T-cell (primary cell): ENCODE results near the gene MAPK7. TPM values are rescaled to one million over a fixed set of nuclear protein-coding genes. Genes with fewer than 3 reads are reported as not detected.

ENCODE experiments used
- ATAC-seq, 4 experiments: fragments of 200-7000 bp in 3 of 4; fragments of 150-1000 bp in 1 of 4; cut with Tn5 transposase; replicated peaks in 1 of 4; 1 replicate in 3 of 4; 2 replicates in 1 of 4; pipeline ENCODE4 v1.10.0; 2021; ENCODE audit warnings: moderate library complexity in 3 of 4, mild to moderate bottlenecking in 2 of 4, moderate number of reproducible peaks in 1 of 4
- CTCF ChIA-PET, 2 donors: fragments of 300-600 bp; sonication (Branson Sonifier 250); formaldehyde crosslinking; loops; one replicate each; lab custom pipeline; 2022; ENCODE audit warnings: antibody characterized with exemption in 2 of 2; lab: Charles Lee
- POLR2A ChIA-PET, 2 donors: fragments of 300-600 bp; sonication (Branson Sonifier 250); formaldehyde crosslinking; loops; one replicate each; lab custom pipeline; 2022; ENCODE audit warnings: antibody characterized with exemption in 2 of 2; lab: Charles Lee
- DNase-seq, 35 experiments: peaks; one replicate each; pipeline versions ENCODE4 v3.0.0 to v3.0.0-alpha.2; 2013 to 2023
- H3K27ac ChIP-seq: one replicate; pipeline ENCODE4 v1.5.1; 2013; ENCODE audit warnings: low read length
- H3K27me3 ChIP-seq, 2 experiments: replicated peaks in 1 of 2; 1 replicate in 1 of 2; 2 replicates in 1 of 2; pipeline versions ENCODE4 v1.6.1 to v1.7.0; 2013; ENCODE audit warnings: low read length in 1 of 2, mixed read lengths in 1 of 2; ENCODE audit not compliant: control insufficient read depth in 2 of 2, insufficient read depth in 2 of 2; ENCODE audit errors: extremely low read depth in 1 of 2
- H3K36me3 ChIP-seq, 2 donors: 1 replicate in 1 of 2; 2 replicates in 1 of 2; pipeline versions ENCODE4 v1.6.1 to v1.7.0; 2013; ENCODE audit warnings: low read length in 1 of 2; ENCODE audit not compliant: control insufficient read depth in 2 of 2, insufficient read depth in 1 of 2; ENCODE audit errors: extremely low read depth in 1 of 2
- H3K4me1 ChIP-seq, 2 experiments: 1 replicate in 1 of 2; 2 replicates in 1 of 2; pipeline versions ENCODE4 v1.6.1 to v1.7.0; 2013; ENCODE audit warnings: low read length in 2 of 2, mixed read lengths in 1 of 2; ENCODE audit not compliant: insufficient read depth in 2 of 2, control insufficient read depth in 1 of 2; ENCODE audit errors: extremely low read depth in 1 of 2
- H3K4me3 ChIP-seq, 2 donors: 1 replicate in 1 of 2; 2 replicates in 1 of 2; pipeline versions ENCODE4 v1.5.1 to v1.7.0; 2013; ENCODE audit warnings: mild to moderate bottlenecking in 2 of 2, low read length in 1 of 2, moderate library complexity in 1 of 2; ENCODE audit not compliant: control insufficient read depth in 1 of 2; ENCODE audit errors: extremely low read depth in 1 of 2
- H3K9me3 ChIP-seq: 2 replicates; pipeline ENCODE4 v1.7.0; 2013
- H3K27ac Mint-ChIP-seq, 2 donors: one replicate each; pipeline ENCODE4 v1.8.0; 2020 to 2021; ENCODE audit warnings: mild to moderate bottlenecking in 2 of 2, mixed read lengths in 2 of 2
- H3K27me3 Mint-ChIP-seq, 2 donors: one replicate each; pipeline ENCODE4 v1.8.0; 2021 to 2022; ENCODE audit warnings: mixed read lengths in 2 of 2
- H3K36me3 Mint-ChIP-seq: one replicate; pipeline ENCODE4 v1.8.0; 2021; ENCODE audit warnings: mixed read lengths
- H3K4me1 Mint-ChIP-seq, 3 donors: one replicate each; pipeline ENCODE4 v1.8.0; 2020 to 2022; ENCODE audit warnings: mixed read lengths in 3 of 3, mild to moderate bottlenecking in 1 of 3
- H3K4me3 Mint-ChIP-seq, 3 donors: one replicate each; pipeline ENCODE4 v1.8.0; 2020 to 2022; ENCODE audit warnings: mild to moderate bottlenecking in 3 of 3, mixed read lengths in 3 of 3, moderate library complexity in 3 of 3
- H3K9me3 Mint-ChIP-seq, 3 donors: one replicate each; pipeline ENCODE4 v1.8.0; 2020 to 2022; ENCODE audit warnings: mixed read lengths in 3 of 3
- WGBS: methylation state at CpG from one replicate; pipeline ENCODE4 v1.1.5; 2013; ENCODE audit warnings: missing lambda C conversion rate; ENCODE audit not compliant: insufficient coverage; 5-methylcytosine and 5-hydroxymethylcytosine counted together
- total RNA-seq, 35 experiments: library from RNA in 6 of 35; stranded (reverse) in 6 of 35; fragments of 120-200 nt in 1 of 35; gene quantifications; one replicate each; pipeline versions ENCODE4 v1.2.1 to v1.2.4 and lab custom pipeline; 2013 to 2026

The MAPK7 gene
- total RNA-seq, 5 donors from 2014 or later (not counting 1 experiment from before 2014, with no cell fraction given) = 14.6 to 29.8 (median 27.9) TPM

- peaks cover 16 to 22% of the 10 kb centered on the region in 2 donors for H3K27me3 Mint-ChIP-seq
- Histone ChIP-seq H3K4me3 (no peak overlapping the region), H3K27ac (no peak overlapping the region), H3K36me3 (no peaks in the 10 kb centered on the region), H3K27me3 (peaks cover 0 to 31% of the 10 kb centered on the region in 2 experiments), H3K4me1 (peaks cover 0 to 3% of the 10 kb centered on the region in 2 experiments), H3K9me3 (no peaks in the 10 kb centered on the region)
- no peak overlapping the region for H3K4me3 Mint-ChIP-seq
- ChIA-PET POLR2A (no interaction called here), CTCF (no interaction called here)
- H3K4me1 Mint-ChIP-seq = no peaks in the 10 kb centered on the region
- DNase-seq (peak in 1 of 35 experiments; percentile 11), ATAC-seq (no peak)
- no peaks in the 10 kb centered on the region for H3K9me3 Mint-ChIP-seq
- no peaks in the 10 kb centered on the region for H3K36me3 Mint-ChIP-seq
- WGBS = 67% methylated on average over 2 of the region's 7 CpGs
- H3K27ac Mint-ChIP-seq = no peak overlapping the region
Observed at GRCh38 chr17:19342611-19343255, 35.6 kb upstream of the MAPK7 start.

GRCh38 chr17:19343256-19343630 lies 35.1 kb upstream of the MAPK7 start:
- H3K4me1 ChIP-seq = no peaks in the 10 kb centered on the region
- DNase-seq (no peak), ATAC-seq (no peak)
- Mint-ChIP-seq H3K27me3 (peaks cover 16 to 22% of the 10 kb centered on the region in 2 donors), H3K36me3 (no peaks in the 10 kb centered on the region), H3K9me3 (no peaks in the 10 kb centered on the region), H3K4me3 (no peak overlapping the region), H3K4me1 (no peaks in the 10 kb centered on the region), H3K27ac (no peak overlapping the region)
- no peaks in the 10 kb centered on the region for H3K36me3 ChIP-seq
- H3K27me3 ChIP-seq = peaks cover 0 to 27% of the 10 kb centered on the region in 2 experiments
- POLR2A ChIA-PET = no interaction called here
- CTCF ChIA-PET = no interaction called here
- no peak overlapping the region for H3K27ac ChIP-seq
- H3K9me3 ChIP-seq = no peaks in the 10 kb centered on the region
- 84% methylated on average over 7 of the region's 7 CpGs for WGBS
- H3K4me3 ChIP-seq = no peak overlapping the region

GRCh38 chr17:19343671-19344151 lies 34.6 kb upstream of the MAPK7 start:
- H3K27me3 Mint-ChIP-seq = peaks cover 16 to 22% of the 10 kb centered on the region in 2 donors
- Histone ChIP-seq H3K4me3 (no peak overlapping the region), H3K27ac (no peak overlapping the region), H3K4me1 (no peaks in the 10 kb centered on the region), H3K36me3 (no peaks in the 10 kb centered on the region), H3K9me3 (no peaks in the 10 kb centered on the region), H3K27me3 (peaks cover 0 to 23% of the 10 kb centered on the region in 2 experiments)
- CTCF ChIA-PET = interaction anchor here in 1 of 2 donors (0.6 kb wide), 1 partner anchor 102 kb away, joined by 4 read pairs; no protein-coding TSS in a partner anchor
- no peaks in the 10 kb centered on the region for H3K9me3 Mint-ChIP-seq
- POLR2A ChIA-PET = no interaction called here
- no peak overlapping the region for H3K27ac Mint-ChIP-seq
- 90% methylated on average over 12 of the region's 13 CpGs for WGBS
- ATAC-seq = no peak
- H3K36me3 Mint-ChIP-seq = no peaks in the 10 kb centered on the region
- H3K4me1 Mint-ChIP-seq = no peaks in the 10 kb centered on the region
- no peak overlapping the region for H3K4me3 Mint-ChIP-seq
- DNase-seq = peak in 1 of 35 experiments; percentile 14

GRCh38 chr17:19344311-19345066 lies 33.8 kb upstream of the MAPK7 start:
- H3K27me3 Mint-ChIP-seq = peaks cover 16 to 18% of the 10 kb centered on the region in 2 donors
- Histone ChIP-seq H3K4me3 (no peak overlapping the region), H3K9me3 (no peaks in the 10 kb centered on the region), H3K27ac (no peak overlapping the region), H3K4me1 (no peaks in the 10 kb centered on the region), H3K27me3 (peaks cover 0 to 23% of the 10 kb centered on the region in 2 experiments), H3K36me3 (no peaks in the 10 kb centered on the region)
- peak in 1 of 35 experiments; percentile 15 for DNase-seq
- no peaks in the 10 kb centered on the region for H3K9me3 Mint-ChIP-seq
- no peaks in the 10 kb centered on the region for H3K36me3 Mint-ChIP-seq
- no peak overlapping the region for H3K4me3 Mint-ChIP-seq
- H3K4me1 Mint-ChIP-seq = no peaks in the 10 kb centered on the region
- ChIA-PET CTCF (no interaction called here), POLR2A (no interaction called here)
- no peak for ATAC-seq
- WGBS = 90% methylated on average over 34 of the region's 40 CpGs
- no peak overlapping the region for H3K27ac Mint-ChIP-seq

- H3K36me3 Mint-ChIP-seq = no peaks in the 10 kb centered on the region
- H3K27me3 Mint-ChIP-seq = peaks cover 16% of the 10 kb centered on the region in 2 donors
- CTCF ChIA-PET = no interaction called here
- no peaks in the 10 kb centered on the region for H3K4me1 ChIP-seq
- POLR2A ChIA-PET = no interaction called here
- no peak overlapping the region for H3K4me3 ChIP-seq
- no peak overlapping the region for H3K27ac Mint-ChIP-seq
- H3K4me1 Mint-ChIP-seq = no peaks in the 10 kb centered on the region
- DNase-seq (peak in 1 of 35 experiments; percentile 10), ATAC-seq (no peak)
- 83% methylated on average over 6 of the region's 7 CpGs for WGBS
- peaks cover 0 to 23% of the 10 kb centered on the region in 2 experiments for H3K27me3 ChIP-seq
- H3K36me3 ChIP-seq = no peaks in the 10 kb centered on the region
- H3K9me3 ChIP-seq = no peaks in the 10 kb centered on the region
- H3K9me3 Mint-ChIP-seq = no peaks in the 10 kb centered on the region
- no peak overlapping the region for H3K27ac ChIP-seq
- no peak overlapping the region for H3K4me3 Mint-ChIP-seq
Observed at GRCh38 chr17:19345067-19345460, 33.2 kb upstream of the MAPK7 start.

- ChIA-PET POLR2A (no interaction called here), CTCF (no interaction called here)
- H3K36me3 Mint-ChIP-seq = no peaks in the 10 kb centered on the region
- Histone ChIP-seq H3K27ac (no peak overlapping the region), H3K9me3 (no peaks in the 10 kb centered on the region), H3K4me1 (no peaks in the 10 kb centered on the region), H3K36me3 (no peaks in the 10 kb centered on the region), H3K27me3 (peaks cover 0 to 23% of the 10 kb centered on the region in 2 experiments), H3K4me3 (no peak overlapping the region)
- no peaks in the 10 kb centered on the region for H3K9me3 Mint-ChIP-seq
- H3K27ac Mint-ChIP-seq = no peak overlapping the region
- no peaks in the 10 kb centered on the region for H3K4me1 Mint-ChIP-seq
- 81% methylated on average over 9 of the region's 13 CpGs for WGBS
- no peak for ATAC-seq
- peak in 1 of 35 experiments; percentile 2 for DNase-seq
- H3K4me3 Mint-ChIP-seq = no peak overlapping the region
- H3K27me3 Mint-ChIP-seq = peaks cover 15 to 16% of the 10 kb centered on the region in 2 donors
Observed at GRCh38 chr17:19345486-19346350, 32.6 kb upstream of the MAPK7 start.
